H1 (cell line): ENCODE results near the gene PSPN. TPM values are rescaled to one million over a fixed set of nuclear protein-coding genes. Genes with fewer than 3 reads are reported as not detected.

Experiments used
- ASH2L ChIP-seq: fragments of 200-600, 300-600 bp; sonication (generic); IDR thresholded peaks from one replicate; pipeline ENCODE4 v1.7.1; 2017; ENCODE audit warnings: low read length
- BCL11A ChIP-seq, 2 experiments: IDR thresholded peaks; one replicate each; pipeline ENCODE4 v1.6.1; 2011; ENCODE audit warnings: low read depth in 2 of 2, low read length in 2 of 2, mild to moderate bottlenecking in 2 of 2
- CEBPB ChIP-seq: IDR thresholded peaks from 2 replicates; pipeline ENCODE4 v1.6.1; 2012; ENCODE audit warnings: low read depth, low read length
- CHD2 ChIP-seq: IDR thresholded peaks from 2 replicates; pipeline ENCODE4 v1.6.1; 2012; ENCODE audit warnings: low read length, improper control_type of control experiment
- EGR1 ChIP-seq: IDR thresholded peaks from 2 replicates; pipeline ENCODE4 v1.6.1; 2011; ENCODE audit warnings: low read depth, low read length, borderline replicate concordance
- EP300 ChIP-seq, 2 experiments: IDR thresholded peaks; 1 replicate in 1 of 2; 2 replicates in 1 of 2; pipeline ENCODE4 v1.6.1; 2011 to 2012; ENCODE audit warnings: low read depth in 2 of 2, low read length in 2 of 2, mild to moderate bottlenecking in 2 of 2, borderline replicate concordance in 1 of 2, inconsistent platforms in 1 of 2, moderate library complexity in 1 of 2
- EZH2 ChIP-seq: fragments of 200-600 bp; sonication (generic); IDR thresholded peaks from 2 replicates; pipeline ENCODE4 v1.7.1; 2012; ENCODE audit warnings: low read depth, mild to moderate bottlenecking, moderate library complexity, low read length, inconsistent platforms; ENCODE audit not compliant: severe bottlenecking
- HDAC6 ChIP-seq: IDR thresholded peaks from one replicate; pipeline ENCODE4 v1.7.1; 2012; ENCODE audit warnings: low read depth, mild to moderate bottlenecking, inconsistent platforms, low read length, moderate library complexity
- JUN ChIP-seq: IDR thresholded peaks from 2 replicates; pipeline ENCODE4 v1.6.1; 2011; ENCODE audit warnings: low read depth, mild to moderate bottlenecking, improper control_type of control experiment, low read length
- JUND ChIP-seq: IDR thresholded peaks from 2 replicates; pipeline ENCODE4 v1.6.1; 2011; ENCODE audit warnings: mild to moderate bottlenecking, improper control_type of control experiment, low read length
- MAFK ChIP-seq: IDR thresholded peaks from 2 replicates; pipeline ENCODE4 v1.6.1; 2012; ENCODE audit warnings: low read depth, mild to moderate bottlenecking, improper control_type of control experiment, low read length
- MAX ChIP-seq: IDR thresholded peaks from 2 replicates; pipeline ENCODE4 v1.6.1; 2012; ENCODE audit warnings: inconsistent platforms
- NANOG ChIP-seq: IDR thresholded peaks from 2 replicates; pipeline ENCODE4 v1.6.1; 2011; ENCODE audit warnings: low read length, low read depth, mild to moderate bottlenecking, inconsistent platforms; ENCODE audit not compliant: insufficient read depth, poor library complexity, severe bottlenecking
- POLR2AphosphoS5 ChIP-seq: IDR thresholded peaks from 2 replicates; pipeline ENCODE4 v1.6.1; 2011; ENCODE audit warnings: low read depth, low read length
- RBBP5 ChIP-seq: IDR thresholded peaks from 2 replicates; pipeline ENCODE4 v1.7.1; 2012; ENCODE audit warnings: low read depth, mild to moderate bottlenecking, inconsistent platforms, low read length, moderate library complexity, borderline replicate concordance
- SP1 ChIP-seq: IDR thresholded peaks from 2 replicates; pipeline ENCODE4 v1.6.1; 2011; ENCODE audit warnings: low read depth, low read length
- SP2 ChIP-seq: IDR thresholded peaks from 2 replicates; pipeline ENCODE4 v1.6.1; 2012; ENCODE audit warnings: mild to moderate bottlenecking, low read length, inconsistent platforms
- SP4 ChIP-seq: IDR thresholded peaks from 2 replicates; pipeline ENCODE4 v1.6.1; 2012; ENCODE audit warnings: low read length, inconsistent platforms
- SRF ChIP-seq: IDR thresholded peaks from 2 replicates; pipeline ENCODE4 v1.6.1; 2011; ENCODE audit warnings: mild to moderate bottlenecking, low read depth, low read length, moderate library complexity
- TAF7 ChIP-seq: optimal IDR thresholded peaks from 2 replicates; pipeline ENCODE3; 2011; ENCODE audit warnings: low read depth, mild to moderate bottlenecking, inconsistent platforms, low read length, moderate library complexity, borderline replicate concordance
- TBP ChIP-seq: IDR thresholded peaks from 2 replicates; pipeline ENCODE4 v1.6.1; 2011; ENCODE audit warnings: low read depth, low read length, improper control_type of control experiment
- TCF12 ChIP-seq: IDR thresholded peaks from 2 replicates; pipeline ENCODE4 v1.6.1; 2011; ENCODE audit warnings: low read depth, mild to moderate bottlenecking, low read length
- TEAD4 ChIP-seq: IDR thresholded peaks from 2 replicates; pipeline ENCODE4 v1.6.1; 2012; ENCODE audit warnings: low read depth, low read length, inconsistent platforms, mixed read lengths
- USF2 ChIP-seq: IDR thresholded peaks from 2 replicates; pipeline ENCODE4 v1.6.1; 2011; ENCODE audit warnings: low read length, improper control_type of control experiment
- ZNF274 ChIP-seq: IDR thresholded peaks from 2 replicates; pipeline ENCODE4 v1.7.0; 2012; ENCODE audit warnings: low read length, borderline replicate concordance; ENCODE audit errors: extremely low read depth
- polyA plus RNA-seq, 7 experiments: library from polyadenylated mRNA; depleted of rRNA in 3 of 7; stranded (reverse) in 5 of 7; unstranded in 2 of 7; fragments of >200 nt in 5 of 7; fragments of 200-250 nt in 2 of 7; gene quantifications; 1 replicate in 5 of 7; 2 replicates in 1 of 7; 4 replicates in 1 of 7; pipeline versions ENCODE4 v1.2.1 to v1.2.3, GENCODE V29; 2011 to 2013; ENCODE audit warnings: missing spikeins in 2 of 7, mixed read lengths in 2 of 7
- total RNA-seq: library from RNA; stranded (reverse); fragmentation: NEBNext Ultra II Directional; extraction: Animal tissue kit (Norgen Biotek cat#: 25700); gene quantifications from 2 replicates; pipeline ENCODE4 v1.2.1, GENCODE V29; 2021

PSPN gene
- total and polyA plus RNA-seq, 2 of the 8 experiments (the other 6 are each of a cell fraction or from before 2014, with no cell fraction given): 1.0 to 2.1 TPM

GRCh38 chr19:6424939-6425731, 49.4 kb upstream of the PSPN start (continued):
- TF ChIP-seq POLR2AphosphoS5 (no peak), NANOG (peak; percentile 5), TEAD4 (no peak), SP2 (peak; percentile 94), EP300 (IDR thresholded peaks at IDR 0.05; ENCODE audit: borderline replicate concordance in 1 of 2, low read depth in 2 of 2, low read length in 2 of 2) (no peak), SP1 (peak; percentile 98), TCF12 (0 out of 2 replicates have a peak, but pooled peaks have one; percentile 59), JUND (no peak), TBP (peak; percentile 19), ASH2L (no peak), EGR1 (peak; percentile 75; the same call in 1 of the 2 replicates), TAF7 (no peak), BCL11A (IDR thresholded peaks at IDR 0.05; ENCODE audit: low read depth in 2 of 2, low read length in 2 of 2) (no peak), ZNF274 (no peak), SP4 (peak; percentile 96), MAX (peak; percentile 100), JUN (no peak), CHD2 (peak; percentile 93), MAFK (no peak), EZH2 (no peak), SRF (no peak), HDAC6 (no peak), CEBPB (no peak), RBBP5 (no peak), USF2 (peak; percentile 93)
